ENCODE measurements around the gene RNF224.

Gene RNF224

GRCh38 chr9:137227054-137227852 is at the start of gene RNF224:
RNF224 (plus strand) TSS chr9:137227502; CDS start chr9:137228336, 834 bp downstream.
- no peak for DNase-seq

GRCh38 chr9:137178201-137178938 is 48.9 kb upstream of the RNF224 start:
- DNase-seq: no peak

DNA sequence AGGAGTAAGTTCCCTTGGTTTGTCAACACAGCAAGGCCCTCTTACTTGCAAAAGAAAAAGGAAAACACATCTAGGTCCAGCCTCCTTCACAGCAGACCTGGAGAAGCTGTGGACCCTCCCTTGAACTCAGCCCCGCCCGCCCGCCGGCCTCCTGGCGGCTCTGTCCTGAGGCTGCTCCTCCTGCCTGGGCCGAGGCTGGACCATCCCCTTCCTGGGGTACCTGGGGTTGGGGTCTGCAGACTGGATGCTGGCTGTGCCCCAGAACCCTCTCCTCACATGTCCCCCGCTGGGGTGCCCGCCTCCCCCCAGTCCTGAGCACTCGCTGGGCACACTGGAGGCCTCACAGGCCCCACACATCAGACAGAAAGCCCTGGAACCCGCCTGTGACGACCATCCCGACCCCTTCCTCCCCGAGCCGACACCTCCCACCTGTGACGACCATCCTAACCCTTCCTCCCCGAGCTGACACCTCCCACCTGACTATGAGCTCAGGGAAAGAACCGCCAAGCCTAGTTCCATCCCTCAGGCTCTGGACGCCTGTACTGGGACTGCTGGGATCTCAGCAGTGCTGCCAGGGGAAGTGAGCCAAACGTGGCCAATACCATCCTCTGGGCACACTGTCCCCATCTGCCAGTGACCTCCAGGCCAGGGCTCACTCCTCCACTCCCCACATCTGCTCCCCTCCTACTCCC is 48.2 kb upstream of the RNF224 start:
- DNase-seq: no peak

DNA sequence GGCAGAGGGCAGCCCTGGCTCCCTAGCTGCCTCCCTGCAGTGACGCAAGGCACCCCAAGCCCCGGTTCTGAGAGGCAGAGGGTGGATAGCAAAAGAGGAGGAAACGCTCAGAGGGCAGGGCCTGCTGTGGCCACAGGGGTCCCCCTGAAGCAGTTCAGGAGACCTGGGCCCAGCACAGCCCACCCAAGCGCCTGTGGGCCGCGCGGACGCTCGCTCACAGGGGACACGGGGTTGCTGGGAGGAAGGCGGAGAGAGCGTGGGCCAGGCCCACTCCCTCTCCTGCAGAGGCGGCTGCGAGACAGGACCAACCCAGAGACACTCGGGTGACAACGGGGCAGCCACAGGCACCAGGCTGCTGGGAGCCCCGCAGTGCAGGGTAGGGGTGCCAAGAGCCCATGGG is 47.5 kb upstream of the RNF224 start:
- DNase-seq: no peak

DNA sequence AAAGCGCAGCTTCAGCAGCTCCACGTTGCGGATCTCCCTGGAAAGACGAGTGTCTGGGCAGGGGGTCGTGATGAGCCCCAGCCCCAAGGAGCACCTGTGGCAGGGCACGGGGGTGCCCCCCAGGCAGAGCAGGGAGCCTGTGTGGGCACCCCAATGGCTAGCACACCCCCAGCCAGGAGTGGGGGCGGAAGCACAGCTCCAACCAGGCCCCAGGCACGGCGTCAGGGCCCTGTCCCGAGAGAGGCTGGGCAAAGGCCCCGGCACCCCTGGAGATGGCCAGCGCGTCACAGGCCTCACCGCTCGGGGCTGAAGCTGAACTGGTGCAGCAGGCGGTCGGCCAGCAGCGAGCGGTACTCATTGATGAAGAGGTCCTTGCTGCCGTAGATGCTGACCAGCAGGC is 46.8 kb upstream of the RNF224 start:
- no peak for DNase-seq

DNA sequence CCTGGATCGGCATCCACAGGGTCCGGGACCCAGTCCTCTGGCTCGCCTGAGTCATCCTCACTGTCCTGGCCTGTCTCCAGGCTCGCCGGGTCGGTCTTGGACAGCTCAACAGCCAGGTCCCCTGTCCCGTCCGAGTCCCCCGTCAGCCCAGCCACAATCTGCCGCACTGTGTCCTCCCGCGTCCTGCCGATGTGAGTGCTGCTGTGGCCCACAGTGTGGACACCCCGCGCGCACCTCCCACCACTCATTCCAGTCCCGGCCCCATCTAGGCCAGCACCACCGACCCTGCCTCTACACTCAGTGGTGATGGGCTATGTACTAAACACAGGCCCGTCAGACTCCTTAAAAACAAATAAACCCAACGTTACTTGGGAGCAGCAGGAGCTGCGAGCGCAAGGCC is 45.6 kb upstream of the RNF224 start:
- DNase-seq: no peak

DNA sequence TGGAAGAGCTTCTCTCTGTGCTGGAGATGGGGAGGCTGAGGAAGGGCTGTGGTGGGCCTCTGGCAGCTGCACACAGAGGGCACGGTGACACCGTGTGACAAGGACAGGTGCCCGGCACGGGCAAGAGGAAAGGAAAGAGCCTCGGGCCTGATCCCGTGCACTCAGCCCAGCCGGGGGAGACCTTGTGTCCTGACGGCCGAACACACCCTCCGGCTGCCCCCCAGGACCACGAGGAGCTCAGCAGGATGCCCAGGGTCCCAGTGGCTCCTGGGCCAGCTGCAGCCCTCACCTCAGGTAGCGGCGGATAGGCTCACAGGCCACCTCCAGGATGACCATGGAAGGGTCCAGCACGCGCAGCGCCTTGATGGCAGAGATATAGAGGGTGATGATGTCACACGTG is 44.5 kb upstream of the RNF224 start:
- DNase-seq: no peak

GRCh38 chr9:137183980-137184595 is 43.2 kb upstream of the RNF224 start:
- DNase-seq: no peak

- no peak for DNase-seq
These were observed 42.2 kb upstream of the RNF224 start for GRCh38 chr9:137184881-137185660.

- DNase-seq: no peak
These were observed 41.4 kb upstream of the RNF224 start for GRCh38 chr9:137185921-137186320.

GRCh38 chr9:137186385-137186784 is 40.9 kb upstream of the RNF224 start:
- DNase-seq: no peak

DNA sequence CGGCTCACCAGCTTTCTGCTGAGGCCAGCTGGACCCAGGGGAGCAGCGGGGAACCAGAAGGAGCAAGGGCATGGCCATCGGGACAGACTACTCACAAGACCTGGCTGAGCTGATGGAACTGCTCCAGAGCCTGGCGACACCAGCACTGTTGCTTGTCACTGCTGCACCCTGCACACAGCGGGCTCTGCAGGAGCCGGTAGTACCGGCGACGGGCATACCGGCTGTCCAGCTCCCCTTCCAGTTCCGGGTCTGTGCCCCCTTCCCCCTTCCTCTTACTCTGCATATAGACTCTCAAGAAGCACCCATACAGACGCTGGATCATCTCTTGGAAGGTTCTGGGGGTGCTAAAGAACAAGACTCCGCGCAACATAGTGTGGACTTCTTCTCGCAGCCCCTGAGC is 39.9 kb upstream of the RNF224 start:
- DNase-seq: no peak

- no peak for DNase-seq
These were observed 39.2 kb upstream of the RNF224 start for GRCh38 chr9:137188086-137188489.

- no peak for DNase-seq
These were observed 38.6 kb upstream of the RNF224 start, which contains the start of the genes ANAPC2 and SSNA1 for GRCh38 chr9:137188490-137189296. ANAPC2 (minus strand) TSS chr9:137188560; CDS start chr9:137188532, 28 bp downstream. SSNA1 (plus strand) TSS chr9:137188676; CDS start chr9:137188727, 51 bp downstream.

DNA sequence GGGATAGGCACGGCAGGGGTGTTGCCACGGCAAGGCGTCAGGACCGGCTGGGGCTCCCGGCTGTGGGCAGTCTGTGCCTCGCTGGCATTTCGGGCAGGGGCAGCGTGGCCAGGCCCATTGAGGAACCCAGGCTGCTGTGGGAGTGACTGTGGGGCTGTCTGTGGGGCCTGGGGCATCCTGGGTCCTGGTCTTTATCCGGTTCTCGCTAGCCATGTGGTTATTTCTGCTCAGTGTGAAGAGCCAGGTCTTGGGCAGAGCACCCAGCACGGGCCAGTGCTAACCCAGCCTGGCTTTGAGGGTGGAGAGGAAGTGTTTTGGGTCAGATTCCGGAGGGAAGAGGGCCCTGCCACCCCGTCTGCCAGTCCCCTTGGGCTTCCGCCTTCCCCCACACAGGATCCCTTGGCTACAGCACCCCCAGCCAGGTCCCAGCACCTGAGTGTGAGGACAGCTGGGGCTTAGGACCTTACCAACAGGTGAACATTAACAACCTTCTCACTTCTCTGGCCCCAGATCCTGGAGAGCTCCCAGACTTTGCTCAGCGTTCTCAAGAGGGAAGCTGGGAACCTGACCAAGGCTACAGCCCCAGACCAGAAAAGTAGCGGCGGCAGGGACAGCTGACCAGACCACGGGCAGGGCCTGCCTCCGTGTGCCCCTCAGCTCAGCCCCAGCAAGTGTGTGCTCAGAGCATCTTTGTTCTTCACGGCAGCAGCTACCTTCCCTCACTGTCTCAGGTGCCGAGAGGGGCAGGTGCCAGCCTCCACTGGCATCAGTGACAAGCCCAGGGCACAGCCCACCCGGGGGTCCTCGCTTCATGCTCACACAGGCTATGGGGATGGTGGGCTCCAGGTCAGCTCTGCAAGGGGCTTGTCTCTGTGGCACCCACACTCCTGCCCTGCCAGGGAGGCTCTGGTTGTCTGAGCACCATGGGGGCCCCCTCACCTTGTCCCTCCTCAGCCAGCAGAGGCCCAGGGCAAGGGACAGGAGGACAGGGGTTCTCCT is 37.7 kb upstream of the RNF224 start:
- DNase-seq: no peak

GRCh38 chr9:137190315-137190856 is 36.9 kb upstream of the RNF224 start:
- DNase-seq: no peak

- DNase-seq: no peak
These were observed 36.1 kb upstream of the RNF224 start for GRCh38 chr9:137191245-137191644.

DNA sequence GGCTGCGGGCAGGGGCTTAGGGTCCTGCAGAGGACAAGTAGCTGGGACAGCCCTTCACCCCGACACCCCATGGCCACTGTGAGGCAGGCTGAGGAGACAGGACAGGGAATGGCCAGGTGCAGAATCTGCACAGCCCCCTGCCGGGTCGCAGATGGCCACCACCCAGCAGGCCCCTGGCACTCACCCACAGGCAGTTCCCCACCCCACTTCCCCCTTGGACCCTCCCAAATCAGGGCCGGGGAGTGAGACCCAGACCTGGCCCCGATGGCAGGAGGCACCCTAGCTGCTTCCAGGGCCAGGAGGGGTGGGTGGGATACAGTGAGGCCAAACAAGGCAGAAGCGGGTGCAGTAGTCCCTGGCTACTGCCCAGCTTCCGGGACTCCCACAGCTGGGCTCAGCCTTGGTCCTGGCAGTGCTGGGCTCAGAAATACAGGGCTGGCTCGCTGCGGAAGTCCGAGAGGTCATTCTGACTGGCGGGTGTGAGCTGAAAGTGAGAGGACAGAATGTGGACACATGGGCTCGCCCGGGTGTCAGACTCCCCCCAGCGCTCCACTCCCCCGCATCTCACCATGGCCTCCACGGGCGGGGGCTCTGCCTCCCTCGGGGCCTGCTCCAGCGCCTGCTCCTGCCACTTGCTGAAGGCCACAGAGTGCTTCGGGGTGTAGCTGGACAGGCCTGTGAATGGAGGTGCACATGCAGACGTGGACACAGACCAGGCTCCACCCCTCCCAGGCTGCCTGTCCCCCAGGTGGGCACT is 35.4 kb upstream of the RNF224 start:
- DNase-seq: no peak

- DNase-seq: no peak
These were observed 34.9 kb upstream of the RNF224 start for GRCh38 chr9:137192448-137192780.
